ENCODE data around the gene PHF12.

- TF ChIP-seq CTCF (IDR thresholded peaks at IDR 0.05 in 2 of 3, conservative IDR thresholded peaks at IDR 0.05 in 1 of 3; ENCODE audit: borderline replicate concordance in 1 of 3, insufficient read depth in 1 of 3, low read depth in 2 of 3, low read length in 2 of 3), result no peak
- TF ChIP-seq, protein P1, sequence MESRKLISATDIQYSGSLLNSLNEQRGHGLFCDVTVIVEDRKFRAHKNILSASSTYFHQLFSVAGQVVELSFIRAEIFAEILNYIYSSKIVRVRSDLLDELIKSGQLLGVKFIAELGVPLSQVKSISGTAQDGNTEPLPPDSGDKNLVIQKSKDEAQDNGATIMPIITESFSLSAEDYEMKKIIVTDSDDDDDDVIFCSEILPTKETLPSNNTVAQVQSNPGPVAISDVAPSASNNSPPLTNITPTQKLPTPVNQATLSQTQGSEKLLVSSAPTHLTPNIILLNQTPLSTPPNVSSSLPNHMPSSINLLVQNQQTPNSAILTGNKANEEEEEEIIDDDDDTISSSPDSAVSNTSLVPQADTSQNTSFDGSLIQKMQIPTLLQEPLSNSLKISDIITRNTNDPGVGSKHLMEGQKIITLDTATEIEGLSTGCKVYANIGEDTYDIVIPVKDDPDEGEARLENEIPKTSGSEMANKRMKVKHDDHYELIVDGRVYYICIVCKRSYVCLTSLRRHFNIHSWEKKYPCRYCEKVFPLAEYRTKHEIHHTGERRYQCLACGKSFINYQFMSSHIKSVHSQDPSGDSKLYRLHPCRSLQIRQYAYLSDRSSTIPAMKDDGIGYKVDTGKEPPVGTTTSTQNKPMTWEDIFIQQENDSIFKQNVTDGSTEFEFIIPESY (IDR thresholded peaks at IDR 0.05; ENCODE audit: extremely low read depth, insufficient replicate concordance, low read length), result no peak
- TF ChIP-seq JUND (IDR thresholded peaks at IDR 0.05), result no peak
- TF ChIP-seq RAD21 (IDR thresholded peaks at IDR 0.05; ENCODE audit: low read depth), result no peak
- no peak for TF ChIP-seq EZH2 (IDR thresholded peaks at IDR 0.05)
- no peak for TF ChIP-seq POLR2AphosphoS5 (IDR thresholded peaks at IDR 0.05; ENCODE audit: low read depth, low read length)
- TF ChIP-seq POLR2A (IDR thresholded peaks at IDR 0.05; ENCODE audit: borderline replicate concordance, extremely low read depth, insufficient read depth, insufficient read length), result no peak
- no peak for TF ChIP-seq ZNF274 (IDR thresholded peaks at IDR 0.05; ENCODE audit: low read depth, low read length)
- TF ChIP-seq MAX (IDR thresholded peaks at IDR 0.05), result no peak
- no peak for TF ChIP-seq CEBPB (IDR thresholded peaks at IDR 0.05; ENCODE audit: low read depth)
Observed at GRCh38 chr17:28873839-28874238, 77.5 kb downstream of the PHF12 start.
